Ovary (tissue), 9 donors: Measurements from ENCODE around the gene ERBIN. TPM values are rescaled to one million over a fixed set of nuclear protein-coding genes. Genes with fewer than 3 reads are reported as not detected.

ENCODE experiments used
- DNase-seq, 5 donors: peaks; one replicate each; pipeline ENCODE4 v3.0.0-alpha.2; 2019 to 2020
- H3K27ac ChIP-seq, 2 donors: fragments of 200-600 bp; one replicate each; pipeline versions ENCODE4 v1.5.1 to v1.8.0; 2019 to 2022
- H3K27me3 ChIP-seq: fragments of 200-600 bp; one replicate; pipeline ENCODE4 v1.8.0; 2022
- H3K36me3 ChIP-seq: fragments of 200-600 bp; sonication (generic); one replicate; pipeline ENCODE4 v1.5.1; 2019
- H3K4me1 ChIP-seq: one replicate; pipeline ENCODE4 v1.8.1; 2013; ENCODE audit warnings: mild to moderate bottlenecking, moderate library complexity; ENCODE audit not compliant: insufficient read depth
- H3K4me3 ChIP-seq: fragments of 200-600 bp; sonication (generic); one replicate; pipeline ENCODE4 v1.5.1; 2017
- H3K9me3 ChIP-seq, 2 donors: fragments of 200-600 bp in 1 of 2; sonication (generic) in 1 of 2; one replicate each; pipeline versions ENCODE4 v1.5.1 to v1.8.1; 2013 to 2019; ENCODE audit warnings: mild to moderate bottlenecking in 1 of 2, moderate library complexity in 1 of 2
- CTCF ChIP-seq, 3 donors: fragments of 450-650 bp in 2 of 3; fragments of 200-600 bp in 1 of 3; IDR thresholded peaks; one replicate each; pipeline versions ENCODE4 v1.5.1 to v1.8.0; 2016 to 2022; ENCODE audit warnings: antibody characterized with exemption in 3 of 3, mild to moderate bottlenecking in 1 of 3
- EP300 ChIP-seq: sonication (generic); formaldehyde crosslinking; IDR thresholded peaks from one replicate; pipeline ENCODE4 v1.6.1; 2017; ENCODE audit warnings: antibody characterized with exemption
- POLR2A ChIP-seq: fragments of 450-650 bp; IDR thresholded peaks from one replicate; pipeline ENCODE4 v1.6.1; 2017; ENCODE audit warnings: antibody characterized with exemption, mild to moderate bottlenecking, moderate library complexity
- WGBS, 3 donors: extraction: QIAGEN DNeasy Blood & Tissue Kit in 1 of 3; methylation state at CpG; one replicate each; pipeline versions ENCODE4 v1.1.5 to v1.1.7; 2013 to 2017; 5-methylcytosine and 5-hydroxymethylcytosine counted together
- intact Hi-C, 4 donors: fragments of 100-400 bp; cut with DNase I; formaldehyde crosslinking; loops; one replicate each; pipeline versions ENCODE4 v1.11.0 to v1.15.1; 2022 to 2023
- polyA plus RNA-seq, 2 donors: library from polyadenylated mRNA; stranded (reverse); fragments of 200-250 nt in 1 of 2; fragments of 350-450 nt in 1 of 2; fragmentation: Illumina TruSeq in 1 of 2; extraction: RNeasy Lipid Tissue Mini Kit (QIAGEN cat#74804) in 1 of 2; gene quantifications; one replicate each; pipeline ENCODE4 v1.2.3, GENCODE V29; 2013 to 2014
- total RNA-seq, 7 donors: library from RNA; depleted of rRNA in 2 of 7; stranded (reverse); fragments of >200 nt in 2 of 7; fragmentation: NEBNext Ultra II Directional in 3 of 7; extraction: Animal tissue kit (Norgen Biotek cat#: 25700) in 3 of 7; gene quantifications; one replicate each; pipeline versions ENCODE4 v1.1.0 to v1.2.4, GENCODE V29; 2016 to 2023
- donor health status: DM: no; HTN: no; CAD: no; lungs with moderate emphysema.
- donor health status: DM: no; HTN: no; CAD: no.
- donor health status: Bipolar disorder and iron deficiency.
- donor health status: DM: yes; HTN: yes; CAD: no.
- donor health status: DM: no; HTN: no; CAD: no.
- donor health status: DM: yes; HTN: yes; CAD: no.

Gene ERBIN
- total and polyA plus RNA-seq, 9 donors = 20.2 to 67.9 (median 57.5) TPM

GRCh38 chr5:65893749-65894430, 32.5 kb upstream of the ERBIN start:
- H3K4me3 ChIP-seq = no peak overlapping the region
- no peak for DNase-seq
- H3K27me3 ChIP-seq = no peaks in the 10 kb centered on the region
- intact Hi-C loops = no loop called here
- no peaks in the 10 kb centered on the region for H3K9me3 ChIP-seq
- peaks cover 2% of the 10 kb centered on the region for H3K4me1 ChIP-seq
- WGBS, 3 donors = 88 to 93% (median 89%) methylated on average over 9 of the region's 9 CpGs
- no peaks in the 10 kb centered on the region for H3K36me3 ChIP-seq
- TF ChIP-seq CTCF (IDR thresholded peaks at IDR 0.05) (no peak), EP300 (no peak), POLR2A (no peak)
- no peak overlapping the region for H3K27ac ChIP-seq

DNA sequence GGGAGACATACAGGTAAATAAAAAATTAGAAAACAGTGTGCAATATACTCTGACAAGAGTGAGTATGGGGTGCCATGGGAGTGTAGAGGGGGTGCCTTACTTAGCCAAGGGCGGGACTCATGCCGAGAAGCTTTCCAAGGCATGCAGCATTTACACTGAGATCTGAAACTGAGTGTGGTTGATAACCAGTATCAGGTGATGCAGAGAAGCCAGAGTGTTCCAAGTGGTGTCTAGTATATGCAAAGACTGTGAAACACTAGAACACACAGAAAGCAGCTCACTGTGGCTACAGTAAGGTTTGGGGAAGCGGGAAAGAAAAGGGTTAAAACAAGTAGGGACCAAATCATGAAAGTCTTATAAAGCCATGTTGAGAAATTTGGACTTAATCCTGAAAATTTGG, 30.5 kb upstream of the ERBIN start:
- Histone ChIP-seq H3K27ac (no peak overlapping the region), H3K36me3 (no peaks in the 10 kb centered on the region), H3K4me1 (peaks cover 2% of the 10 kb centered on the region), H3K4me3 (no peak overlapping the region), H3K9me3 (no peaks in the 10 kb centered on the region), H3K27me3 (no peaks in the 10 kb centered on the region)
- no peak for DNase-seq
- TF ChIP-seq CTCF (IDR thresholded peaks at IDR 0.05) (no peak), POLR2A (no peak), EP300 (no peak)
- 86 to 92% (median 87%) methylated on average over 3 of the region's 3 CpGs for WGBS, 3 donors
- intact Hi-C loops = no loop called here

DNA sequence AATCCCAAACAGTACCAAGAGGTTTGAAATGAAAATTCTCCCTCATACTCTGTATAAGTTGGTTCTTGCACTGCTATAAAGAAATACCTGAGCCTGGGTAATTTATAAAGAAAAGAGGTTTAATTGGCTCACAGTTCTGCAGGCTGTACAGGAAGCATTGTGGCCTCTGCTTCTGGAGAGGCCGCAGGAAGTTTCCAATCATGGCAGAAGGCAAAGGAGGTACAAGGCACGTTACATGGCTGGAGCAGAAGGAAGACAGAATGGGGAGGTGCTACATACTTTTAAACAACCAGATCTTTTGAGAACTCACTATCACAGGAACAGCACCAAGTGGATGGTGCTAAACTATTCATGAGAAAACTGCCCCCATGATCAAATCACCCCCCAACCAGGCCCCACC, 25.6 kb upstream of the ERBIN start:
- Histone ChIP-seq H3K27me3 (no peaks in the 10 kb centered on the region), H3K27ac (no peak overlapping the region), H3K9me3 (no peaks in the 10 kb centered on the region), H3K4me3 (no peak overlapping the region), H3K4me1 (no peaks in the 10 kb centered on the region), H3K36me3 (no peaks in the 10 kb centered on the region)
- DNase-seq = no peak
- intact Hi-C loops = no loop called here
- WGBS, 3 donors = 83 to 87% (median 85%) methylated on average over 2 of the region's 2 CpGs
- TF ChIP-seq POLR2A = no peak
- TF ChIP-seq CTCF (IDR thresholded peaks at IDR 0.05) = no peak

- Histone ChIP-seq H3K4me3 (no peak overlapping the region), H3K36me3 (no peaks in the 10 kb centered on the region), H3K9me3 (no peaks in the 10 kb centered on the region), H3K4me1 (no peaks in the 10 kb centered on the region), H3K27ac (no peak overlapping the region), H3K27me3 (no peaks in the 10 kb centered on the region)
- TF ChIP-seq CTCF (IDR thresholded peaks at IDR 0.05) = no peak
- TF ChIP-seq POLR2A = no peak
- no peak for TF ChIP-seq EP300
- no peak for DNase-seq
- intact Hi-C loops = no loop called here
- WGBS, 3 donors = 93 to 95% (median 94%) methylated on average over 4 of the region's 4 CpGs
Measured at GRCh38 chr5:65902104-65902503, 24.3 kb upstream of the ERBIN start.
